PC-3 (cell line): ENCODE data around the gene TADA2B. TPM values are rescaled to one million over a fixed set of nuclear protein-coding genes. Genes with fewer than 3 reads are reported as not detected.

Experiments used
- ATAC-seq: fragments of 200-7000 bp; cut with Tn5 transposase; 2 replicates; pipeline ENCODE4 v1.9.1; 2020; ENCODE audit warnings: mild to moderate bottlenecking, moderate library complexity
- BruUV-seq: library from RNA; stranded (reverse); fragments of 400-500 nt; replicated peaks from 2 replicates; lab custom pipeline; 2021; lab: Mats Ljungman, UMichigan
- CTCF ChIA-PET: fragments of 300-600 bp; sonication (Branson Sonifier 250); formaldehyde crosslinking; loops from one replicate; lab custom pipeline; 2022; ENCODE audit warnings: antibody characterized with exemption; lab: Charles Lee
- POLR2A ChIA-PET: fragments of 300-600 bp; sonication (Branson Sonifier 250); formaldehyde crosslinking; loops from one replicate; lab custom pipeline; 2022; ENCODE audit warnings: antibody characterized with exemption; ENCODE audit not compliant: unreplicated experiment; lab: Charles Lee
- DNase-seq: peaks from one replicate; pipeline ENCODE4 v3.0.0-alpha.2; 2015
- H2AFZ ChIP-seq: fragments of 300-600 bp; sonication (generic); 2 replicates; pipeline ENCODE4 v1.6.0; 2016; ENCODE audit warnings: antibody characterized with exemption, low read length
- H3F3A ChIP-seq: fragments of 300-600 bp; sonication (generic); one replicate; pipeline ENCODE4 v1.6.0; 2017; ENCODE audit warnings: antibody characterized with exemption, low read length, control low read depth, mild to moderate bottlenecking; ENCODE audit not compliant: unreplicated experiment
- H3K27ac ChIP-seq: fragments of 300-600 bp; sonication (generic); 2 replicates; pipeline ENCODE4 v1.5.1; 2016; ENCODE audit warnings: mild to moderate bottlenecking, low read length
- H3K27me3 ChIP-seq: fragments of 300-600 bp; sonication (generic); 2 replicates; pipeline ENCODE4 v1.6.1; 2016; ENCODE audit warnings: low read length, mixed read lengths
- H3K36me3 ChIP-seq: fragments of 300-600 bp; sonication (generic); 2 replicates; pipeline ENCODE4 v1.6.1; 2016; ENCODE audit warnings: low read depth, mixed run types, low read length, mixed read lengths
- H3K4me1 ChIP-seq: fragments of 300-600 bp; sonication (generic); 2 replicates; pipeline ENCODE4 v1.5.1; 2016; ENCODE audit warnings: low read length; ENCODE audit not compliant: insufficient read depth
- H3K4me2 ChIP-seq: fragments of 300-600 bp; sonication (generic); 2 replicates; pipeline ENCODE4 v1.6.0; 2016; ENCODE audit warnings: low read length
- H3K4me3 ChIP-seq: fragments of 300-600 bp; sonication (generic); 2 replicates; pipeline ENCODE4 v1.5.1; 2016; ENCODE audit warnings: mild to moderate bottlenecking, low read length, mixed read lengths
- H3K79me2 ChIP-seq: fragments of 300-600 bp; sonication (generic); 2 replicates; pipeline ENCODE4 v1.6.1; 2017; ENCODE audit warnings: low read length, mixed read lengths
- H3K9ac ChIP-seq: fragments of 300-600 bp; sonication (generic); 2 replicates; pipeline ENCODE4 v1.6.0; 2016; ENCODE audit warnings: mild to moderate bottlenecking, low read length
- H3K9me2 ChIP-seq: fragments of 300-600 bp; sonication (generic); replicated peaks from 2 replicates; pipeline ENCODE4 v1.6.1; 2016; ENCODE audit warnings: mixed run types, low read length, mixed read lengths
- H3K9me3 ChIP-seq: fragments of 300-600 bp; sonication (generic); 2 replicates; pipeline ENCODE4 v1.6.1; 2016; ENCODE audit warnings: low read length, mixed read lengths
- H4K20me1 ChIP-seq: fragments of 300-600 bp; sonication (generic); 2 replicates; pipeline ENCODE4 v1.6.1; 2016; ENCODE audit warnings: low read length, mixed read lengths
- CTCF ChIP-seq: fragments of 300-600 bp; sonication (generic); conservative IDR thresholded peaks from 2 replicates; pipeline ENCODE4 v1.5.1; 2017; ENCODE audit warnings: antibody characterized with exemption, low read depth, mild to moderate bottlenecking, low read length
- EZH2 ChIP-seq: fragments of 300-600 bp; sonication (generic); IDR thresholded peaks from one replicate; pipeline ENCODE4 v1.6.1; 2017; ENCODE audit warnings: antibody characterized with exemption, mild to moderate bottlenecking, low read length; ENCODE audit not compliant: unreplicated experiment
- EZH2phosphoT487 ChIP-seq: fragments of 300-600 bp; sonication (generic); IDR thresholded peaks from 2 replicates; pipeline ENCODE4 v1.6.1; 2018; ENCODE audit warnings: mild to moderate bottlenecking, antibody characterized with exemption, low read length, borderline replicate concordance
- intact Hi-C: fragments of 100-400 bp; cut with micrococcal nuclease; formaldehyde crosslinking; loops from 2 replicates; pipeline ENCODE4 v1.9.0; 2023
- total RNA-seq: library from RNA; depleted of rRNA; stranded (reverse); fragments of >200 nt; gene quantifications from 2 replicates; pipeline ENCODE4 v1.2.3, GENCODE V29; 2014

The TADA2B gene
- total RNA-seq, 1 experiment from 2014 or later: 14.7 TPM

- Histone ChIP-seq H3K79me2 (no peaks in the 10 kb centered on the region), H3K4me1 (peaks cover 16% of the 10 kb centered on the region; the same call in 1 of the 2 replicates), H3K4me3 (no peak overlapping the region), H3K9ac (no peak overlapping the region), H2AFZ (no peak overlapping the region), H3K9me3 (no peaks in the 10 kb centered on the region), H3K4me2 (no peak overlapping the region), H3K36me3 (no peaks in the 10 kb centered on the region), H3K27me3 (no peaks in the 10 kb centered on the region), H3F3A (no peaks in the 10 kb centered on the region), H3K27ac (no peak overlapping the region), H4K20me1 (no peaks in the 10 kb centered on the region), H3K9me2 (no peaks in the 10 kb centered on the region)
- TF ChIP-seq EZH2 (no peak), EZH2phosphoT487 (no peak), CTCF (no peak)
- ChIA-PET CTCF (interaction anchor here (0.6 kb wide), 1 partner anchor 47 kb away, joined by 6 read pairs; no protein-coding TSS in a partner anchor), POLR2A (no interaction called here)
- intact Hi-C loops: no loop called here
- no TSS peak for BruUV-seq
- ATAC-seq: no peak
- DNase-seq: no peak
Observed at GRCh38 chr4:7104366-7105031, 61.3 kb downstream of the TADA2B start.

GRCh38 chr4:7105276-7105675 is 62.1 kb downstream of the TADA2B start:
- intact Hi-C loops: no loop called here
- Histone ChIP-seq H3K4me3 (no peak overlapping the region), H3K27me3 (no peaks in the 10 kb centered on the region), H3K4me1 (peaks cover 16% of the 10 kb centered on the region; the same call in 1 of the 2 replicates), H3K27ac (no peak overlapping the region), H3K36me3 (no peaks in the 10 kb centered on the region), H3K9me2 (no peaks in the 10 kb centered on the region), H4K20me1 (no peaks in the 10 kb centered on the region), H3K9ac (no peak overlapping the region), H3K79me2 (no peaks in the 10 kb centered on the region), H3K4me2 (no peak overlapping the region), H3F3A (no peaks in the 10 kb centered on the region), H2AFZ (no peak overlapping the region), H3K9me3 (no peaks in the 10 kb centered on the region)
- CTCF ChIA-PET: no interaction called here
- no TSS peak for BruUV-seq
- TF ChIP-seq EZH2phosphoT487 (no peak), CTCF (no peak), EZH2 (no peak)
- POLR2A ChIA-PET: no interaction called here
- no peak for ATAC-seq
- no peak for DNase-seq

GRCh38 chr4:7107166-7107905 is 64.2 kb downstream of the TADA2B start:
- CTCF ChIA-PET: no interaction called here
- ATAC-seq (no peak), DNase-seq (no peak)
- H3K79me2 ChIP-seq: no peaks in the 10 kb centered on the region
- POLR2A ChIA-PET: no interaction called here
- no TSS peak for BruUV-seq
- H3K9ac ChIP-seq: no peak overlapping the region
- no peaks in the 10 kb centered on the region for H3K36me3 ChIP-seq
- H4K20me1 ChIP-seq: no peaks in the 10 kb centered on the region
- H3K4me1 ChIP-seq: peaks cover 9% of the 10 kb centered on the region; the same call in 1 of the 2 replicates
- H3F3A ChIP-seq: no peaks in the 10 kb centered on the region
- TF ChIP-seq EZH2: no peak
- no peak for TF ChIP-seq CTCF
- no peak for TF ChIP-seq EZH2phosphoT487
- H3K4me3 ChIP-seq: no peak overlapping the region
- no peak overlapping the region for H3K4me2 ChIP-seq
- no peaks in the 10 kb centered on the region for H3K9me2 ChIP-seq
- H2AFZ ChIP-seq: no peak overlapping the region
- H3K9me3 ChIP-seq: no peaks in the 10 kb centered on the region
- no peak overlapping the region for H3K27ac ChIP-seq
- no peaks in the 10 kb centered on the region for H3K27me3 ChIP-seq
- intact Hi-C loops: no loop called here
